Measurements from ENCODE around the gene PRSS21. TPM values are rescaled to one million over a fixed set of nuclear protein-coding genes. Genes with fewer than 3 reads are reported as not detected.
A peak's percentile ranks its signal among the peaks of the same experiment; 100 is the strongest.

The PRSS21 gene
- total and polyA plus RNA-seq, 2 experiments from 2014 or later, result not detected

- Histone ChIP-seq H4K20me1 (ENCODE audit: insufficient read depth) (no peaks in the 10 kb centered on the region), H3K79me2 (ENCODE audit: insufficient read depth) (peaks cover 98% of the 10 kb centered on the region), H3K36me3 (ENCODE audit: low read depth) (peaks cover 63% of the 10 kb centered on the region), H3K9me3 (ENCODE audit: low read depth) (no peaks in the 10 kb centered on the region), H2AFZ (no peak overlapping the region), H3K4me3 (no peak overlapping the region), H3K9me2 (ENCODE audit: insufficient read depth) (no peaks in the 10 kb centered on the region), H3K27ac (no peak overlapping the region; the same call in 1 of the 2 replicates), H3K4me2 (ENCODE audit: unreplicated experiment) (no peak overlapping the region), H3K27me3 (replicated peaks; ENCODE audit: insufficient read depth) (no peaks in the 10 kb centered on the region), H3F3A (ENCODE audit: insufficient read depth) (peaks cover 54% of the 10 kb centered on the region), H3K9ac (no peak overlapping the region), H3K4me1 (ENCODE audit: insufficient read depth) (peaks cover 11% of the 10 kb centered on the region; the same call in 1 of the 2 replicates)
- DNase-seq, result peak; percentile 52
- in situ Hi-C loops (cut with MboI), result no loop called here
- TF ChIP-seq EZH2phosphoT487 (IDR thresholded peaks at IDR 0.05; ENCODE audit: insufficient read depth, low read depth) (no peak), EZH2 (IDR thresholded peaks at IDR 0.05; ENCODE audit: insufficient read depth, poor library complexity, severe bottlenecking) (no peak)
- 68 to 72% methylated on average over 14 of the region's 14 CpGs for WGBS, 2 experiments (ENCODE audit: low coverage in 1 of 2, low lambda C conversion rate in 2 of 2, missing lambda C conversion rate in 2 of 2)
Observed at GRCh38 chr16:2769675-2770056, 47.4 kb upstream of the PRSS21 start.

GRCh38 chr16:2770057-2770951 is 46.7 kb upstream of the PRSS21 start:
- H3F3A ChIP-seq (ENCODE audit: insufficient read depth), result peaks cover 50% of the 10 kb centered on the region
- no peak overlapping the region for H3K27ac ChIP-seq
- H3K4me3 ChIP-seq, result no peak overlapping the region
- peaks cover 57% of the 10 kb centered on the region for H3K36me3 ChIP-seq (ENCODE audit: low read depth)
- 81 to 83% methylated on average over 28 to 31 of the region's 32 CpGs for WGBS, 2 experiments (ENCODE audit: low coverage in 1 of 2, low lambda C conversion rate in 2 of 2, missing lambda C conversion rate in 2 of 2)
- no peaks in the 10 kb centered on the region for H4K20me1 ChIP-seq (ENCODE audit: insufficient read depth)
- H3K27me3 ChIP-seq (replicated peaks; ENCODE audit: insufficient read depth), result no peaks in the 10 kb centered on the region
- no peak overlapping the region for H3K9ac ChIP-seq
- H2AFZ ChIP-seq, result no peak overlapping the region
- in situ Hi-C loops (cut with MboI), result no loop called here
- no peaks in the 10 kb centered on the region for H3K9me3 ChIP-seq (ENCODE audit: low read depth)
- no peak for TF ChIP-seq EZH2 (IDR thresholded peaks at IDR 0.05; ENCODE audit: insufficient read depth, poor library complexity, severe bottlenecking)
- TF ChIP-seq EZH2phosphoT487 (IDR thresholded peaks at IDR 0.05; ENCODE audit: insufficient read depth, low read depth), result no peak
- no peak overlapping the region for H3K4me2 ChIP-seq (ENCODE audit: unreplicated experiment)
- H3K4me1 ChIP-seq (ENCODE audit: insufficient read depth), result peaks cover 13% of the 10 kb centered on the region
- no peaks in the 10 kb centered on the region for H3K9me2 ChIP-seq (ENCODE audit: insufficient read depth)
- H3K79me2 ChIP-seq (ENCODE audit: insufficient read depth), result peaks cover 98% of the 10 kb centered on the region
- no peak for DNase-seq

GRCh38 chr16:2771496-2772402 is 45.3 kb upstream of the PRSS21 start:
- H3K4me3 ChIP-seq, result no peak overlapping the region
- H3K9ac ChIP-seq, result no peak overlapping the region
- H3K9me2 ChIP-seq (ENCODE audit: insufficient read depth), result no peaks in the 10 kb centered on the region
- H3F3A ChIP-seq (ENCODE audit: insufficient read depth), result peaks cover 56% of the 10 kb centered on the region
- DNase-seq, result no peak
- peaks cover 98% of the 10 kb centered on the region for H3K79me2 ChIP-seq (ENCODE audit: insufficient read depth)
- peaks cover 21% of the 10 kb centered on the region for H3K4me1 ChIP-seq (ENCODE audit: insufficient read depth)
- no peak overlapping the region for H3K27ac ChIP-seq
- no peaks in the 10 kb centered on the region for H4K20me1 ChIP-seq (ENCODE audit: insufficient read depth)
- in situ Hi-C loops (cut with MboI), result no loop called here
- H3K27me3 ChIP-seq (replicated peaks; ENCODE audit: insufficient read depth), result no peaks in the 10 kb centered on the region
- TF ChIP-seq EZH2 (IDR thresholded peaks at IDR 0.05; ENCODE audit: insufficient read depth, poor library complexity, severe bottlenecking) (no peak), EZH2phosphoT487 (IDR thresholded peaks at IDR 0.05; ENCODE audit: insufficient read depth, low read depth) (no peak)
- H3K9me3 ChIP-seq (ENCODE audit: low read depth), result no peaks in the 10 kb centered on the region
- 71 to 75% methylated on average over 18 of the region's 18 CpGs for WGBS, 2 experiments (ENCODE audit: low coverage in 1 of 2, low lambda C conversion rate in 2 of 2, missing lambda C conversion rate in 2 of 2)
- H3K36me3 ChIP-seq (ENCODE audit: low read depth), result peaks cover 42% of the 10 kb centered on the region
- no peak overlapping the region for H3K4me2 ChIP-seq (ENCODE audit: unreplicated experiment)
- no peak overlapping the region for H2AFZ ChIP-seq
